Motor neuron (in vitro differentiated cells): ENCODE results near the gene FAM20C. TPM values are rescaled to one million over a fixed set of nuclear protein-coding genes. Genes with fewer than 3 reads are reported as not detected.
A peak's percentile ranks its signal among the peaks of the same experiment; 100 is the strongest.

ENCODE experiments used
- ATAC-seq, 8 experiments: fragments of 200-7000 bp; cut with Tn5 transposase; replicated peaks in 6 of 8; 2 replicates each; pipeline ENCODE4 v1.8.0; 2021; ENCODE audit warnings: mild to moderate bottlenecking in 8 of 8, moderate library complexity in 8 of 8
- H3K27ac ChIP-seq, 2 donors: fragments of 250-450 bp; sonication (Bioruptor Pico); 2 replicates each; pipeline ENCODE4 v1.9.0; 2021; ENCODE audit warnings: antibody characterized with exemption in 2 of 2, mild to moderate bottlenecking in 2 of 2, moderate library complexity in 1 of 2
- H3K4me1 ChIP-seq, 2 donors: fragments of 250-450 bp; sonication (Bioruptor Pico); replicated peaks in 1 of 2; 2 replicates each; pipeline ENCODE4 v1.6.1; 2021; ENCODE audit warnings: antibody characterized with exemption in 2 of 2, mild to moderate bottlenecking in 2 of 2, moderate library complexity in 1 of 2
- H3K4me3 ChIP-seq, 5 donors: fragments of 250-450 bp; sonication (Bioruptor Pico); 2 replicates each; pipeline ENCODE4 v1.9.0; 2021; ENCODE audit warnings: antibody characterized with exemption in 5 of 5, mild to moderate bottlenecking in 5 of 5, moderate library complexity in 4 of 5
- WGBS, 10 experiments: fragments of 450-650 bp; shearing (Covaris generic); methylation state at CpG; one replicate each; pipeline ENCODE4 v1.0.0; 2022; 5-methylcytosine and 5-hydroxymethylcytosine counted together
- in situ Hi-C, 9 experiments: fragments of 400-800 bp; cut with MboI; loops; one replicate each; pipeline ENCODE4 v1.15.0; 2021; ENCODE audit warnings: low sequenced_read_pairs in 9 of 9, low pct_unique_long_range_greater_than_20kb in 2 of 9; ENCODE audit not compliant: unreplicated experiment in 9 of 9
- total RNA-seq, 8 experiments: library from RNA; unstranded; fragments of 300-600 nt; gene quantifications; 2 replicates each; pipeline versions ENCODE4 v1.2.3 to v1.2.4, GENCODE V29; 2022

The FAM20C gene
- total RNA-seq, 8 experiments from 2014 or later: 19.0 to 42.1 (median 22.9) TPM

DNA sequence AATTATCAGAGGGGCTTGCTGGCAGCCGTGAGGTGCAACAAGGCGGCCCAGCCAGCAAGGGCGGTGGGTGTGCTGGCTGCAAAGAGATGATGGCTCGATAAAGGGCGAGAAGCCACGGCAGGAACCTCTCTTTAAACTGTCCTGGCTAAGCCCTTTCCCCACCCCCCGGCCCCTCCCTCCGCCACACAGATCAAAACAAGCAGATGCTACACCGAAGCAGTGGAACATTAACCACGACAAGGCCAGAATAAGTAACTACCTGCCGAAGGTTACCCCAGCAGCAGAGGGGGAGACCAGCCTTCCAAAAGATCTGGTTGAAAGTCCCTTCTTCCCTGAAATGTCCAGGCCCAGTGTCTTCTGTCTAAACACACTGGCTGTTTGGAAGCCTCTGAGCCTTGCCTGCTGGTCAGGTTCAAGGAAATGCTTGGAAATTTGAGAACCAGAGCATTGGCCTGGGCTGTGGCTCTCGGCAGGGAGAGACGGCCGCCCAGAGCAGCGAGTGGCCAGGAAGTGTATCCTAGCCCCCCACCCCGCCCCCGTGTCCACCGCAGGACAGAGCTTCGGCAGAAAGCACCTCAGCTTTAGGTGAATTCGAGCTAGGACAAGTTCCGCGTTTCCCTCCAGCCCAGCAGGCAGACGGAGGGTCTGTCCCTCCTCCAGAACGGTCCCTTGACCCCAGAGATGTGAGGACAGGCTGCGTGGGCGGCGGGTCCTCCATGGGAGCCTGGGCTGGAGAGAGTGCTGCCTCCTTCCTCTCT lies 2.1 kb downstream of the FAM20C start:
- in situ Hi-C loops: no loop called here
- Histone ChIP-seq H3K4me1 (peaks cover 38 to 42% of the 10 kb centered on the region in 2 donors), H3K4me3 (peak overlapping the region; percentile 48 to 77 (median 53)), H3K27ac (peak overlapping the region; percentile 89 to 93)
- ATAC-seq: peak in 7 of 8 experiments; percentile 1 to 25 (median 2)
- 0 to 40% (median 3%) methylated on average over 1 to 9 of the region's 27 CpGs; no CpG with 5 or more reads in 2 of the 10 experiments for WGBS, 10 experiments

DNA sequence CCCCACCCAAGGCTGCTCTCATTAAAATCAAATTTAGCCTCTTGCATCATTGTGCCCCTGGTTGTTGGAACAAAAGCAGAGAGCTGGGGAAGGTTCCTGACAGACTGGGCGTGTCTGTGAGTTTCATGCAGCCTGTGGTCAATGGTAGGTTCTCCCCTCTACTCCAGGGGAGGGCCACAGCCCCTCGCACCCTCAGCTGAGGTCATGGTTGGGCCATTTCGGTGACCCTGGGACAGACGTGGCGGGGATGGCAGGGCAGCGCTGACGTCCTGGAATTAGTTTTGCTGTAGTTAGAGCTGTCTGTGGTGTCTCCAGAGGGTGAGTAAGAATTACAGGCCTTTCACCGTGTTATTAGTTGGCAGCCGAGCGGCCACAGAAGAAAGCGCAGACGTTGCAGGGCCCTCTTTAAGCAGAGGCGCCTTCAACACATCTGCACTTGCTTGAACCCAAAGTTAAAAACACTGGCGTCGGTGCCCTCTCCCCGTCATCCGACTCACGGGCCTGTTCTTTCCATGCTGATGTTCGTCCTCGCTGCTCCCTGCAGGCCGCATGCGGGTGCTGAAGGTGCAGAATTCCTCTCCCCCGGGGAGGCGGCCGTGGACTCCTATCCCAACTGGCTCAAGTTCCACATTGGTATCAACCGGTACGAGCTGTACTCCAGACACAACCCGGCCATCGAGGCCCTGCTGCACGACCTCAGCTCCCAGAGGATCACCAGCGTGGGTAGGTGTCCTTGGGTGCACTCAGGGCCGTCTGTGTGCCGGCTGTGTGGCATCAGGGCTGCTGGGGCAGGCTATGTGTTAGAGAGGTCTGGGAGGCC lies 2.8 kb downstream of the FAM20C start:
- in situ Hi-C loops: no loop called here
- peaks cover 44 to 48% of the 10 kb centered on the region in 2 donors for H3K4me1 ChIP-seq
- peak in 6 of 8 experiments; percentile 0 to 49 (median 20) for ATAC-seq
- 0 to 100% (median 80%) methylated on average over 1 to 18 of the region's 33 CpGs; no CpG with 5 or more reads in 3 of the 10 experiments for WGBS, 10 experiments
- peak overlapping the region; percentile 89 to 93 for H3K27ac ChIP-seq
- peak overlapping the region; percentile 48 to 77 (median 53) for H3K4me3 ChIP-seq

- Histone ChIP-seq H3K4me3 (peak overlapping the region in 1 of 5 donors; percentile 77), H3K27ac (peak overlapping the region in 1 of 2 donors; percentile 93), H3K4me1 (peaks cover 42 to 43% of the 10 kb centered on the region in 2 donors)
- in situ Hi-C loops: no loop called here
- ATAC-seq: no peak
- WGBS, 10 experiments: 96 to 100% methylated on average over 3 to 8 of the region's 19 CpGs; no CpG with 5 or more reads in 8 of the 10 experiments
Measured at GRCh38 chr7:195830-196128, 3.4 kb downstream of the FAM20C start.

DNA sequence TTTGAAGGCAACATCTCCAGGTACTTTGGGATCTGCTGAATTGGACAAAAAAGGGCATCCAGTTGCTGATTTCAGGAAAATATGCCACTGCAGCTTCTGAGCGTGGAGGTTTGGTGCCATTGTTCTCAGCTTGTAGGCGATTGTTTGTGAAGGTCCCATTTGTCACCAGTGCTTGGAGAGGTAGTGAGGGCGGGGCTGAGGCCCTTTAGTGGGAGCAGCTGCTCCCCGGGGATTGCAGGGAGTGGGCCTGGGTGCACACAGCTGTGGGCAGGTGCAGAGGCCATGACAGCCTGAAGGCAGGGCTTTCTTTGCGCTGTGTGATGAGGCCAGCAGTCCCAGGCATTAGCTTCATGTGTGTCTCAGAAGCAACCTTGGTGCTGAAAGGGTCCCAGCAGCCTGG lies 3.9 kb downstream of the FAM20C start:
- Histone ChIP-seq H3K4me1 (peaks cover 38% of the 10 kb centered on the region in 2 donors), H3K27ac (peak overlapping the region in 1 of 2 donors; percentile 93), H3K4me3 (no peak overlapping the region)
- in situ Hi-C loops: no loop called here
- 40 to 100% (median 94%) methylated on average over 1 to 3 of the region's 5 CpGs; no CpG with 5 or more reads in 3 of the 10 experiments for WGBS, 10 experiments
- ATAC-seq: no peak

GRCh38 chr7:196778-197321 lies 4.5 kb downstream of the FAM20C start:
- WGBS, 10 experiments: 50 to 87% (median 70%) methylated on average over 1 to 6 of the region's 13 CpGs; no CpG with 5 or more reads in 6 of the 10 experiments
- Histone ChIP-seq H3K4me3 (no peak overlapping the region), H3K27ac (peak overlapping the region in 1 of 2 donors; percentile 4), H3K4me1 (peaks cover 34 to 36% of the 10 kb centered on the region in 2 donors)
- in situ Hi-C loops: no loop called here
- ATAC-seq: no peak

GRCh38 chr7:197413-198335 lies 5.3 kb downstream of the FAM20C start:
- H3K4me1 ChIP-seq: peaks cover 34 to 36% of the 10 kb centered on the region in 2 donors
- H3K27ac ChIP-seq: no peak overlapping the region
- WGBS, 10 experiments: 40 to 100% (median 90%) methylated on average over 1 to 6 of the region's 22 CpGs; no CpG with 5 or more reads in 4 of the 10 experiments
- no peak for ATAC-seq
- no peak overlapping the region for H3K4me3 ChIP-seq
- in situ Hi-C loops: no loop called here

DNA sequence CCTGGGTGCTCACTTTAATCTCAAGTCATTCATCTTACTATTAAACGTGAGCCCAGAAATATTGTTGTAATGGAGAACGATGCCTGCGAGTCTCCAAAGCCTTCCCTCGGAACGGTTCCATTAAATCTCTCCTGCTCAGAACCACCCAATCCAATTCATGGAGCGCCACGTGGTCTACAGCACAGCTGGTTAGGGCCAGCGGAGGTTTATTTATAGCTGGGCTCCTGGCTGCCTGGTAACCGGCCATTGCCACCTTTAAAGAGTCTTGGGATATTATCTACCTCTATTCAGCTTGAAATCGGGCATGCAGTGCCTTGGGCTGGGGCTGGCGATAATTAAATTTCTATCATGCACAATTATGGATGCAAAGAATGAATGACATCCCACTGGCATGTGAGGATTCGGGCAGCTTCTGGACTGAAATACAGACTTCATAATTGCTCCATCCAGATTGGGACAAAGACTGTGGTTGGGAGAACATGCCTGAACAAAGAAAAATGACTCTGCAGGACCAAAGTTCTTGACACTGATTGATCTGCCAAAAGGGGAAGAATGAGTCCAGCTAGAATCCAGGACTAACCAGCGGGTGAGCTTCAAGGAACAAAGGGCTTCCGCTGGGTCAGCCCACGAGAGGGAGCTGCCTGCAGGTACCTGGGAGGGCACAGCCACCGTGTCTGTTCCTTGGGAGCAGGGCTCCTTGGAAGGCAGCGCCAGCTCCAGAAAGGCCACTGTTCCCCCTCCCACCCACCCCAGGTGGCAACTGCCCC lies 7.3 kb downstream of the FAM20C start:
- H3K4me1 ChIP-seq: peaks cover 34% of the 10 kb centered on the region in 2 donors
- WGBS, 10 experiments: 40 to 97% (median 88%) methylated on average over 1 to 8 of the region's 17 CpGs; no CpG with 5 or more reads in 1 of the 10 experiments
- H3K27ac ChIP-seq: peak overlapping the region in 1 of 2 donors; percentile 35
- H3K4me3 ChIP-seq: no peak overlapping the region
- ATAC-seq: peak in 4 of 8 experiments; percentile 4 to 29 (median 16)
- in situ Hi-C loops: no loop called here

GRCh38 chr7:200290-200689 lies 7.9 kb downstream of the FAM20C start:
- 60 to 90% (median 70%) methylated on average over 1 to 4 of the region's 11 CpGs; no CpG with 5 or more reads in 7 of the 10 experiments for WGBS, 10 experiments
- ATAC-seq: no peak
- in situ Hi-C loops: no loop called here
- Histone ChIP-seq H3K4me1 (peaks cover 29 to 31% of the 10 kb centered on the region in 2 donors), H3K4me3 (no peak overlapping the region), H3K27ac (no peak overlapping the region)

DNA sequence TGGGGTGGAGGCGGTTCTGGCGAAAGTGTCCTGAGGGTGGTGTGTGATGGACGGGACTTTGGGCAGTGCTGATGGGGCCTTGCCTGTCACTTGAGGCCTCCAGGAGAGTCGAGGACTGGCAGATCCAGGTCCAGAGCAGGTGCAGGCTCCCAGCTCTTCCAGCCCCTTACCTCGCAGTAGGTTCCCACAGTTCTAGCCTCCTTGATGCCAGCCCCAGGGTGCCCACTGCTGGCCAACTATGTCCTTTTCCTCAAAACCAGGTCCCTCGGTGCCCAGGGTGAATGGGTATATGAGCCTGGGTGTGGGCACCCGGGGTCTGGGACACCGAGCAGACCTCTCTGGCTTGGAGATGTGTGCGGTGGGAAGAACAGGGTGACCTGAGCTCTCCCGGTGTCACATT lies 8.3 kb downstream of the FAM20C start:
- H3K4me3 ChIP-seq: no peak overlapping the region
- in situ Hi-C loops: no loop called here
- WGBS, 10 experiments: 80 to 100% (median 96%) methylated on average over 1 to 2 of the region's 10 CpGs; no CpG with 5 or more reads in 6 of the 10 experiments
- ATAC-seq: peak in 2 of 8 experiments; percentile 0 to 3
- H3K4me1 ChIP-seq: peaks cover 25 to 27% of the 10 kb centered on the region in 2 donors
- H3K27ac ChIP-seq: no peak overlapping the region

GRCh38 chr7:204326-204725 lies 12.0 kb downstream of the FAM20C start:
- Histone ChIP-seq H3K4me3 (no peak overlapping the region), H3K4me1 (peaks cover 7 to 9% of the 10 kb centered on the region in 2 donors), H3K27ac (no peak overlapping the region)
- peak in 1 of 8 experiments; percentile 6 for ATAC-seq
- in situ Hi-C loops: no loop called here
- 88% methylated on average over 6 of the region's 17 CpGs; no CpG with 5 or more reads in 9 of the 10 experiments for WGBS, 10 experiments

DNA sequence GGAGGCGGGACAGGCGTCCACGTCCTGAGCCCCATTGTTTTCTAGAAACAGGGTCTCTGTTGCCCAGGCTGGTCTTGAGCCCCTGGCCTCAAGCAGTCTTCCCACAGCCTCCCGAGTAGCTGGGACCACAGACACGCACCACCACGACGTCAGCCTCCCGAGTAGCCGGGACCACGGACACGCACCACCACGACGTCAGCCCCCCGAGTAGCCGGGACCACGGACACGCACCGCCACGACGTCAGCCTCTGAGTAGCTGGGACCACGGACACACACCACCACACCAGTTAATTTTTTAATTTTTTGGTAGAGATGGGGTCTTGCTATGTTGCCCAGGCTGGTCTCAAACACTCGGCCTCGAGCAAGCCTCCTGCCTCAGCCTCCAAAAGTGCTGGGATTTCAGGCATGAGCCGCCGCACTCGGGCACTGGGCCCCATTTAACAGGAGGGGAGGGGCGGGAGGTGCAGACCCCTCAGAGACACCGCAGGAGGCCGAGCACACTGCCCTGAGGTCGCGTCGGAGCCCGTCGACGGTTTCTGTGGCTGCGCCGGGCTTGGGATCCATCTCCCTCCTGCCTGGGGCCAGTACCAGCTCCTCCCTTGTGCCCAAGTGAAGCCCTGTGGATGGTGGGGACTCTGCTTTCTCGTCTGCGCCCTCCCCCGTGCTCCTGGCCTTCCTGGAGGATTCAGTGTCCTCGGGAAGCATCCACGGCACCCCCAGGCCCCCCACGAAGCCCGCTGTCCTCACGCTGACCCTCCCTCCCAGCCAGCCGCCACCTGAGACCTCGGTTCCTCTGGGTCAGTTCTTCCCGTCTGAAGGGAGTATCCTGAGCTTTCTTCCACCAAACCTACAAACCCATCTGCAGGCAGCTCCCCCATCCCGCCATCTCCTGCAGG lies 13.0 kb downstream of the FAM20C start:
- in situ Hi-C loops: no loop called here
- H3K4me3 ChIP-seq: no peak overlapping the region
- peaks cover 0 to 2% of the 10 kb centered on the region in 2 donors for H3K4me1 ChIP-seq
- ATAC-seq: peak in 5 of 8 experiments; percentile 1 to 56 (median 27)
- 90 to 99% (median 94%) methylated on average over 2 to 18 of the region's 49 CpGs; no CpG with 5 or more reads in 3 of the 10 experiments for WGBS, 10 experiments
- H3K27ac ChIP-seq: no peak overlapping the region
